AG04450 (cell line): ENCODE measurements around the gene MAFG. TPM values are rescaled to one million over a fixed set of nuclear protein-coding genes. Genes with fewer than 3 reads are reported as not detected.

Source experiments
- CTCF ChIA-PET: fragments of 300-600, 350-600 bp; formaldehyde crosslinking; extraction: SDS; loops from one replicate; lab custom pipeline; 2022; ENCODE audit warnings: antibody characterized with exemption, inconsistent platforms; lab: Charles Lee
- POLR2A ChIA-PET: fragments of 350-600 bp; formaldehyde crosslinking; extraction: SDS; loops from one replicate; lab custom pipeline; 2021; ENCODE audit warnings: antibody characterized with exemption, inconsistent platforms; lab: Yijun Ruan, JAX
- DNase-seq: peaks from one replicate; pipeline ENCODE4 v3.0.0-alpha.2; 2011; ENCODE audit warnings: low read depth, low spot score
- H3K27ac ChIP-seq: one replicate; pipeline ENCODE4 v1.5.1; 2012; ENCODE audit warnings: low read depth, low read length, control low read depth
- H3K27me3 ChIP-seq: one replicate; pipeline ENCODE4 v1.6.0; 2012; ENCODE audit warnings: low read length; ENCODE audit not compliant: control insufficient read depth, insufficient read depth
- H3K4me3 ChIP-seq: 2 replicates; pipeline ENCODE4 v1.5.1; 2011; ENCODE audit warnings: mild to moderate bottlenecking, low read depth, low read length, control low read depth
- H3K9me3 ChIP-seq: 2 replicates; pipeline ENCODE4 v1.5.1; 2012; ENCODE audit warnings: low read length; ENCODE audit not compliant: control insufficient read depth, insufficient read depth
- polyA plus RNA-seq: library from polyadenylated mRNA; depleted of rRNA; stranded (reverse); fragments of >200 nt; gene quantifications from 2 replicates; pipeline ENCODE4 v1.2.3, GENCODE V29; 2011
- TF ChIP-seq, protein P1 (sequence below): IDR thresholded peaks from 2 replicates; pipeline ENCODE4 v1.5.1; 2011; ENCODE audit warnings: low read depth, low read length, control low read depth, inconsistent platforms

The MAFG gene
- polyA plus RNA-seq, 1 experiment = 17.7 TPM

DNA sequence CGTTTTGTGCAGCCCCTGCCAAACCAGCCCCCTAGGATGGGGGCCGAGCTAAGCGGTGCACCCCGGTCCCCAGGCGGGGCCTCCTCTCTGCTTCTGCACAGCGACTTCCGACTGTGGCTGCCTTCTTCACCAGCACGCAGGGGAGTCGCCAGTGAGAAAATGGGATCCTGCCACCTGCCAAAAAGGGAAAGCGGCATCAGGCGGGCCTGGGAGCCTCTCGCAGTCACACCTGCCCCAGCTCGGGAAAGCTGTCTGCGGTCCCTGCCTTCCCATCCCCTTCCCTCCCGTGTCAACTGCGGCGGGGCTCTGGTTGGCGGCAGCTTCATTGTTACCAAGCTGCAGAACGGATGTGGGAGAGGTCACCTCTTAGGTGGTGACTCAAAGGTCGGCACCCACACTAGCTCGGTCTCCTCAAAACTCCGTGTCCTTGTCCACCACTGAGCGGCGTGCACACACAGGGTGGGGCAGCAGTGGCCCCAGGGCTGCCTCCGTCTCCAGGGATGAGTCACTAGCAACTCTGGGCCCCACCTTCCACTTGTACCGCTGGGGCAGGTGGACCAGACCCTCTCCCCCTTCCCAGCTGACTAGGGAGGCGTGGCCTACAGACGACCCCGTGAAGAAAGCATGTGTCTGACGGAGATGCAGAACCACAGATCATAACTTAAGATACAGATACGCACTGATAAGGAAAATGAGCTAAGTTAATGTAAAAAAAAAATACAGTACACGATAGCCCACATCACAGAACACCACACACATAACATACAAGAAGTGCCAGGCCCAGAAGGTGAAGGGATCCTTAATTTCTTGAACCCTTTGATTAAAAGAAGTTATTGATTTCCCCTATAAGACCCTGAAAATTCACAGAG is 14.9 kb downstream of the MAFG start:
- H3K9me3 ChIP-seq = peaks cover 4% of the 10 kb centered on the region; the same call in 1 of the 2 replicates
- no peak overlapping the region for H3K4me3 ChIP-seq
- TF ChIP-seq, protein P1, sequence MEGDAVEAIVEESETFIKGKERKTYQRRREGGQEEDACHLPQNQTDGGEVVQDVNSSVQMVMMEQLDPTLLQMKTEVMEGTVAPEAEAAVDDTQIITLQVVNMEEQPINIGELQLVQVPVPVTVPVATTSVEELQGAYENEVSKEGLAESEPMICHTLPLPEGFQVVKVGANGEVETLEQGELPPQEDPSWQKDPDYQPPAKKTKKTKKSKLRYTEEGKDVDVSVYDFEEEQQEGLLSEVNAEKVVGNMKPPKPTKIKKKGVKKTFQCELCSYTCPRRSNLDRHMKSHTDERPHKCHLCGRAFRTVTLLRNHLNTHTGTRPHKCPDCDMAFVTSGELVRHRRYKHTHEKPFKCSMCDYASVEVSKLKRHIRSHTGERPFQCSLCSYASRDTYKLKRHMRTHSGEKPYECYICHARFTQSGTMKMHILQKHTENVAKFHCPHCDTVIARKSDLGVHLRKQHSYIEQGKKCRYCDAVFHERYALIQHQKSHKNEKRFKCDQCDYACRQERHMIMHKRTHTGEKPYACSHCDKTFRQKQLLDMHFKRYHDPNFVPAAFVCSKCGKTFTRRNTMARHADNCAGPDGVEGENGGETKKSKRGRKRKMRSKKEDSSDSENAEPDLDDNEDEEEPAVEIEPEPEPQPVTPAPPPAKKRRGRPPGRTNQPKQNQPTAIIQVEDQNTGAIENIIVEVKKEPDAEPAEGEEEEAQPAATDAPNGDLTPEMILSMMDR = no peak
- DNase-seq = no peak
- H3K27ac ChIP-seq = no peak overlapping the region
- H3K27me3 ChIP-seq = no peaks in the 10 kb centered on the region
- POLR2A ChIA-PET = interaction anchor here (1.1 to 2.0 kb wide), 2 partner anchors 14 to 18 kb away, joined by 6 to 7 read pairs; no protein-coding TSS in a partner anchor
- CTCF ChIA-PET = no interaction called here

DNA sequence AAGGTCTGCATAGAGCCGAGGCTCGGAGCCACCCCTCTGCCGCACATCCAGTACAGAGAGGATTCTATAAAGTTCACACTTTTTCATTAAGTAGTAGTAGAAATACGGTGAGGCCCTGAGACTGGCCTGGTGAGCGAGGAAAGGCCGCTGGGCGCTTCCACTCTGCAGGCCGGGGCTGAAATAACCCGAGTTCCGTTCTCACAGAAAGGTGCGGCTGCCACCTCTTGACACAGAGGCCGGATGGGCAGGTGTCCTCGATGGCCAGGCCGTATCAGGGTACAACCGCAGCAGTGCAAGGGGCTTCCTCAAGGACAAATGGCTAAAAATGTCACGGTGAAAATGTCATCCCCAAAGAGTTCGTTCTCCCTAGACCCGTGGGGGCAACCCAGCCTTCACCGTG is 15.6 kb downstream of the MAFG start:
- H3K9me3 ChIP-seq = peaks cover 4% of the 10 kb centered on the region; the same call in 1 of the 2 replicates
- DNase-seq = no peak
- no peak overlapping the region for H3K4me3 ChIP-seq
- H3K27me3 ChIP-seq = no peaks in the 10 kb centered on the region
- H3K27ac ChIP-seq = no peak overlapping the region
- ChIA-PET CTCF (no interaction called here), POLR2A (interaction anchor here (2.0 kb wide), 1 partner anchor 14 kb away, joined by 6 read pairs; no protein-coding TSS in a partner anchor)
- TF ChIP-seq, protein P1 = no peak

DNA sequence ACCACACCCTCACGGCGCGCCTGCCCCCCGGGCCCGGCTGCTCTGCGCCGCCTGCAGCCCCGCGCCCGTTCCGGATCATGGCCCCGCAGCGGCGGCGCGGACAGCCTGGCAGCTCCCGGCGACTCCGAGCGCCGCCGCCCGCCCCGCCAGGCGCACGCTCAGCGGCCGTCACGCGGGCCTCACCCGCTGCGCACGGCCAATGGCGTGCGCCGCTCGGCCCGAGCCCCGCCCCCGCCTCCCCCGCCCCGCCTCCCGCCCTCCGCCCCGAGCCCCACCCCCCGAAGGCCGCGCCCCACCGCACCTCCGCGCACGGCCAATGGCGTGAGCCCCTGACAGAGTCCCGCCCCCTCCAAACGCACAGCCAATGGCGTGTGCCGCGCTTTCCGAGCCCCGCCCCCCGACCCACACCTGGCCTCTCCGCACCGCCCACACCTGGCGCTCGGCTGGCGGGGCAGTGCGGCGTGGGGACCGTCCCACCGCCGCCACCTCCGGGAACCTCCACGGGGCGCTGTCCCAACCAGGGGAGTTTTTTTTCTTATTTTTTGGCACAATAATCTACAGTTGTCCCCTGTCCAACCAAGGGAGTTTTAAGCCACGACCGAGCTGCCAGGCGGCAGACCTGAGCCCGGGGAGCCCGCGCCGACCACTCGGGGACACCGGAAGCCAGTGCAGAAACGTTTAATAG is 16.1 kb downstream of the MAFG start, which contains the start of gene PCYT2:
TSS of gene PCYT2 (minus strand) at position 123 of the 685 bp plus-strand sequence. CDS start at position 79, 44 bp downstream.
- peak; percentile 42 for DNase-seq
- TF ChIP-seq, protein P1 = no peak
- no peak within 1 kb of the TSS for H3K27ac ChIP-seq
- ChIA-PET CTCF (no interaction called here), POLR2A (interaction anchor here (1.4 kb wide), 1 partner anchor 16 kb away, joined by 4 read pairs; the partner anchor contains the start of gene MAFG)
- H3K9me3 ChIP-seq = peaks cover 4% of the 10 kb centered on the region; the same call in 1 of the 2 replicates
- no peaks in the 10 kb centered on the region for H3K27me3 ChIP-seq
- peak within 1 kb of the TSS; percentile 74 for H3K4me3 ChIP-seq

DNA sequence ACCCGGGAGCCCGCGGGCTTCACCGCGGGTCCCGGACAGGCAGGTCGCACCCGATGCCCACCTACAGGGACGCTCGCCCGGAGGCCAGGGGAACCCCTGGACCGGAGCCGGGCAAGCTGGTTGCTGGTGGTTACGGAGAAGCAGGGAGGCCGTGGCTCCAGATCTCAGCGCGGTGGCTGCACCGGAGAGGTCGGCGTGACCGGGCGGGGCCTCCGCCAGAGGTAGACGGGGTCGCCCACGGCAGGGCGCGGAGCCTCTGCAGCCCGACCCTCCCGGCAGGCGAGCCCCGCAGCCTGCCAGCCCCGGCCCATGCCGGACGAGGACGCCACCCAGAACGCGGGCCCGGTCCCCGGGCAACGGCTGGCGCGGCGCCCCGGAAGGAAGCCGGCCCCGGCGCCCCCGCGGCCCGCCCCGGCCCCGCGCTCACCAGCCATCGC is 16.7 kb downstream of the MAFG start:
- POLR2A ChIA-PET = interaction anchor here (1.4 kb wide), 1 partner anchor 17 kb away, joined by 4 read pairs; the partner anchor contains the start of gene MAFG
- Histone ChIP-seq H3K4me3 (peak overlapping the region; percentile 74), H3K27ac (no peak overlapping the region), H3K27me3 (no peaks in the 10 kb centered on the region), H3K9me3 (peaks cover 4% of the 10 kb centered on the region; the same call in 1 of the 2 replicates)
- CTCF ChIA-PET = no interaction called here
- no peak for DNase-seq
- TF ChIP-seq, protein P1 = no peak
